Putamen (tissue), 1 donor: ENCODE data around the gene BBS9.
"Not testable (repeated sequence)": the region's sequence is repeated elsewhere in the genome, so short reads cannot be mapped to it uniquely, and the experiment has no call there.

Source experiments
- DNase-seq: peaks from one replicate; pipeline ENCODE4 v3.0.0-alpha.2; 2016; ENCODE audit warnings: low spot score

BBS9 gene

GRCh38 chr7:33278095-33278494 lies 148.7 kb downstream of the BBS9 start:
- no peak for DNase-seq

- no peak for DNase-seq
Measured at GRCh38 chr7:33286501-33286900, 157.1 kb downstream of the BBS9 start.

- DNase-seq = no peak
Measured at GRCh38 chr7:33287738-33288137, 158.4 kb downstream of the BBS9 start.

GRCh38 chr7:33298848-33299247 lies 169.5 kb downstream of the BBS9 start:
- no peak for DNase-seq

- DNase-seq = no peak
Measured at GRCh38 chr7:33299425-33299824, 170.1 kb downstream of the BBS9 start.

GRCh38 chr7:33300131-33300530 lies 170.8 kb downstream of the BBS9 start:
- no peak for DNase-seq

- DNase-seq = no peak
Measured at GRCh38 chr7:33300742-33301141, 171.4 kb downstream of the BBS9 start.

GRCh38 chr7:33303978-33304557 lies 174.7 kb downstream of the BBS9 start:
- DNase-seq = not testable (repeated sequence)

GRCh38 chr7:33307205-33307604 lies 177.8 kb downstream of the BBS9 start:
- no peak for DNase-seq

GRCh38 chr7:33310546-33310945 lies 181.2 kb downstream of the BBS9 start:
- DNase-seq = no peak

GRCh38 chr7:33325754-33326484 lies 196.6 kb downstream of the BBS9 start:
- DNase-seq = no peak

- no peak for DNase-seq
Measured at GRCh38 chr7:33326485-33326848, 197.1 kb downstream of the BBS9 start.

GRCh38 chr7:33327427-33327826 lies 198.1 kb downstream of the BBS9 start:
- no peak for DNase-seq

- DNase-seq = no peak
Measured at GRCh38 chr7:33334349-33334748, 205.0 kb downstream of the BBS9 start.

- no peak for DNase-seq
Measured at GRCh38 chr7:33336820-33337219, 207.5 kb downstream of the BBS9 start.

GRCh38 chr7:33339074-33339790 lies 209.9 kb downstream of the BBS9 start:
- no peak for DNase-seq

- DNase-seq = no peak
Measured at GRCh38 chr7:33346055-33346454, 216.7 kb downstream of the BBS9 start.

- DNase-seq = no peak
Measured at GRCh38 chr7:33350577-33350976, 221.2 kb downstream of the BBS9 start.

GRCh38 chr7:33351709-33352108 lies 222.3 kb downstream of the BBS9 start:
- DNase-seq = no peak

GRCh38 chr7:33354201-33354600 lies 224.8 kb downstream of the BBS9 start:
- no peak for DNase-seq

GRCh38 chr7:33355386-33355785 lies 226.0 kb downstream of the BBS9 start:
- DNase-seq = no peak

- DNase-seq = no peak
Measured at GRCh38 chr7:33356336-33356735, 227.0 kb downstream of the BBS9 start.

- no peak for DNase-seq
Measured at GRCh38 chr7:33357846-33358245, 228.5 kb downstream of the BBS9 start.
